GM12875 (cell line): ENCODE results near the gene UPF3A.

Experiments used
- H3K4me3 ChIP-seq: one replicate; pipeline ENCODE4 v1.5.1; 2011; ENCODE audit warnings: low read depth, low read length, control low read depth
- CTCF ChIP-seq: IDR thresholded peaks from 2 replicates; pipeline ENCODE4 v1.5.1; 2011; ENCODE audit warnings: low read depth, mild to moderate bottlenecking, control low read depth, inconsistent platforms, low read length, moderate library complexity, borderline replicate concordance; ENCODE audit not compliant: insufficient read depth

Gene UPF3A

GRCh38 chr13:114313061-114313860 lies 31.9 kb downstream of the UPF3A start:
- no peak for TF ChIP-seq CTCF
- peak overlapping the region; percentile 80 for H3K4me3 ChIP-seq

- no peak for TF ChIP-seq CTCF
These were observed 32.9 kb downstream of the UPF3A start, which contains the start of gene CHAMP1 for GRCh38 chr13:114314074-114314912. CHAMP1 (plus strand) TSS chr13:114314503; CDS start chr13:114323843, 9,340 bp downstream.

GRCh38 chr13:114315074-114315785 lies 33.8 kb downstream of the UPF3A start:
- TF ChIP-seq CTCF: no peak
- peak overlapping the region; percentile 80 for H3K4me3 ChIP-seq

More at GRCh38 chr13:114314074-114314912, 32.9 kb downstream of the UPF3A start, which contains the start of gene CHAMP1:
- H3K4me3 ChIP-seq: peak within 1 kb of the TSS; percentile 80

- TF ChIP-seq CTCF: no peak
- H3K4me3 ChIP-seq: no peak overlapping the region
These were observed 37.2 kb downstream of the UPF3A start for GRCh38 chr13:114318624-114319023.

- TF ChIP-seq CTCF: no peak
- H3K4me3 ChIP-seq: no peak overlapping the region
These were observed 38.1 kb downstream of the UPF3A start for GRCh38 chr13:114319441-114319913.

- H3K4me3 ChIP-seq: no peak overlapping the region
- no peak for TF ChIP-seq CTCF
These were observed 38.7 kb downstream of the UPF3A start for GRCh38 chr13:114320065-114320464.
